ENCODE results near the gene CHST9. TPM values are rescaled to one million over a fixed set of nuclear protein-coding genes. Genes with fewer than 3 reads are reported as not detected.
A peak's percentile ranks its signal among the peaks of the same experiment; 100 is the strongest.

The CHST9 gene
- total RNA-seq, 4 donors from 2014 or later: 0.16 to 0.80 (median 0.41) TPM; not detected in 1

- TF ChIP-seq CTCF (IDR thresholded peaks at IDR 0.05) (no peak), EP300 (IDR thresholded peaks at IDR 0.05; ENCODE audit: low read depth) (no peak), POLR2AphosphoS5 (IDR thresholded peaks at IDR 0.05) (no peak), POLR2A (IDR thresholded peaks at IDR 0.05) (no peak)
- Histone ChIP-seq H3K4me3 (no peak overlapping the region), H3K27ac (no peak overlapping the region), H3K4me1 (no peaks in the 10 kb centered on the region), H3K9me3 (no peaks in the 10 kb centered on the region), H3K27me3 (no peaks in the 10 kb centered on the region), H3K36me3 (no peaks in the 10 kb centered on the region)
- in situ Hi-C loops (cut with MboI; ENCODE audit: low pct_ligation_motif_present in 1 of 4, low pct_unique_long_range_greater_than_20kb in 1 of 4, low sequenced_read_pairs in 3 of 4): no loop called here
- intact Hi-C loops (cut with DNase I; ENCODE audit: low total_unique reads): no loop called here
- DNase-seq: no peak
- WGBS, 2 donors (ENCODE audit: low coverage in 1 of 2): 41 to 49% methylated on average over 3 of the region's 3 CpGs
These were observed 12.9 kb upstream of the CHST9 start for GRCh38 chr18:27198036-27198435.

GRCh38 chr18:27188309-27188708, 3.2 kb upstream of the CHST9 start:
- no peak for DNase-seq
- TF ChIP-seq POLR2A (IDR thresholded peaks at IDR 0.05) (no peak), POLR2AphosphoS5 (IDR thresholded peaks at IDR 0.05) (no peak), CTCF (IDR thresholded peaks at IDR 0.05) (no peak), EP300 (IDR thresholded peaks at IDR 0.05; ENCODE audit: low read depth) (no peak)
- Histone ChIP-seq H3K4me1 (peaks cover 0 to 7% (median 3%) of the 10 kb centered on the region in 4 donors), H3K9me3 (no peaks in the 10 kb centered on the region), H3K27me3 (peaks cover 44% of the 10 kb centered on the region), H3K36me3 (no peaks in the 10 kb centered on the region), H3K4me3 (no peak overlapping the region), H3K27ac (no peak overlapping the region)
- in situ Hi-C loops (cut with MboI; ENCODE audit: low pct_ligation_motif_present in 1 of 4, low pct_unique_long_range_greater_than_20kb in 1 of 4, low sequenced_read_pairs in 3 of 4) (no loop called here), intact Hi-C loops (cut with DNase I; ENCODE audit: low total_unique reads) (no loop called here)
- 84 to 100% methylated on average over 1 of the region's 1 CpG for WGBS, 2 donors (ENCODE audit: low coverage in 1 of 2)

GRCh38 chr18:27185897-27186296, 789 bp upstream of the CHST9 start:
- no peak for TF ChIP-seq CTCF (IDR thresholded peaks at IDR 0.05)
- TF ChIP-seq POLR2AphosphoS5 (IDR thresholded peaks at IDR 0.05): no peak
- no peak for TF ChIP-seq POLR2A (IDR thresholded peaks at IDR 0.05)
- TF ChIP-seq EP300 (IDR thresholded peaks at IDR 0.05; ENCODE audit: low read depth): no peak
- Histone ChIP-seq H3K27me3 (peaks cover 60% of the 10 kb centered on the region), H3K36me3 (no peaks in the 10 kb centered on the region), H3K4me3 (no peak overlapping the region), H3K27ac (no peak overlapping the region), H3K4me1 (peaks cover 0 to 7% (median 3%) of the 10 kb centered on the region in 4 donors), H3K9me3 (no peaks in the 10 kb centered on the region)
- no peak for DNase-seq
- WGBS, 2 donors (ENCODE audit: low coverage in 1 of 2): 83 to 89% methylated on average over 3 to 4 of the region's 4 CpGs
- in situ Hi-C loops (cut with MboI; ENCODE audit: low pct_ligation_motif_present in 1 of 4, low pct_unique_long_range_greater_than_20kb in 1 of 4, low sequenced_read_pairs in 3 of 4): no loop called here
- intact Hi-C loops (cut with DNase I; ENCODE audit: low total_unique reads): no loop called here

DNA sequence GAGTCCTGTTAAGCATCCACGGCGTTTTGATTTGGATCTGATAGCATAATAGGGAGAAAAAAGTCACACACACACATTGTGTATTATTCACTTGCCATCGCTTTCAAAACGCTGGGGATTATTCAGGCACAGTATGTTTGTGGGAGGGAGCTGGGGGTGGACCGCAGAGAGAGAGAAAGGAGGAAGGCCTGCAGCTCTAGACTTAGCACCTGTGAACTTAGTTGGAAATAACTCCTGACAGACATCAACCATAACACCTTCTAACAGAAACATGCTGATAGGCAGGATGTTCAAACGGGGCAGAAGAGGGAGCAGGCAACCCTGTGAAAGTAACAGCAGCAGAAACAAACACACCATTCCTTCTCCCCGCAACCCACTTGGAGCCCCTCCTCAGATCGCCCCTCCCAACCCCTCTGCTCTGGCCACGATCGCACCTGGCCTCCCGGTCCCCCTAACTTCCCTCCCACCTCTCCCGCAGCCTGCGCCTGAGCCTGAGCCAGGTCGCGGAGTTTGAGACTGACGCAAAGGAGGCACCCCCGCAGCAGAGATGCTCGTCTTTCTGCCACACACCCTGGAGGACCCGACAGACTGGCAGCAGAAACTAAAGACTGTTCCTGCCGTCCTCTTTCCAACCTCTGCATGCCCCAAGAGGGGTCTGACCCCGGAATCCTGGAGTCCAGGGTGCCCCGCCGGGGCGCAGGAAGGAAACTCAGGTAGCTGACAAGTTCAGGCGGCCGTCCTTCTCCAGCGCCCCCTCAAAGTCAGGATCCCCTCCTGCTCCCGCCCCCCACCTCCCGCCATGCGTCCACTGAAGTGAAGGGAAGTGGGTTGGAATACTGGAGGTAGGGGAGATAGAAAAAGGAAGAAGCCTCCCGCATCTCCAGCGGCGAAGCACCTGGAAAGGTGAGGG, 738 bp downstream of the CHST9 start:
- peaks cover 0 to 7% (median 3%) of the 10 kb centered on the region in 4 donors for H3K4me1 ChIP-seq
- peaks cover 61% of the 10 kb centered on the region for H3K27me3 ChIP-seq
- H3K9me3 ChIP-seq: no peaks in the 10 kb centered on the region
- intact Hi-C loops (cut with DNase I; ENCODE audit: low total_unique reads) (no loop called here), in situ Hi-C loops (cut with MboI; ENCODE audit: low pct_ligation_motif_present in 1 of 4, low pct_unique_long_range_greater_than_20kb in 1 of 4, low sequenced_read_pairs in 3 of 4) (no loop called here)
- no peak for DNase-seq
- no peaks in the 10 kb centered on the region for H3K36me3 ChIP-seq
- TF ChIP-seq CTCF (IDR thresholded peaks at IDR 0.05) (no peak), EP300 (IDR thresholded peaks at IDR 0.05; ENCODE audit: low read depth) (no peak), POLR2A (IDR thresholded peaks at IDR 0.05) (no peak)
- peak overlapping the region in 3 of 4 donors; percentile 10 to 39 (median 14) for H3K4me3 ChIP-seq
- 13 to 47% methylated on average over 3 to 32 of the region's 33 CpGs for WGBS, 2 donors (ENCODE audit: low coverage in 1 of 2)
- no peak overlapping the region for H3K27ac ChIP-seq

Data from transverse colon (tissue), 4 donors.